ENCODE results near the gene MYLK. TPM values are rescaled to one million over a fixed set of nuclear protein-coding genes. Genes with fewer than 3 reads are reported as not detected.

Gene MYLK
- polyA plus RNA-seq, 3 donors = 0.35 to 1.3 (median 0.51) TPM

- Mint-ChIP-seq H3K4me3 (no peak overlapping the region), H3K36me3 (no peaks in the 10 kb centered on the region), H3K27ac (no peak overlapping the region), H3K27me3 (ENCODE audit: low read depth in 3 of 3) (peaks cover 0 to 6% (median 0%) of the 10 kb centered on the region in 3 donors), H3K9me3 (peaks cover 0 to 2% (median 0%) of the 10 kb centered on the region in 7 donors), H3K4me1 (peaks cover 3% of the 10 kb centered on the region)
- H4K20me1 ChIP-seq (ENCODE audit: insufficient read depth, low read length) = no peaks in the 10 kb centered on the region
- H3K79me2 ChIP-seq (ENCODE audit: insufficient read depth, low read length) = no peaks in the 10 kb centered on the region
- H2AFZ ChIP-seq (ENCODE audit: insufficient read depth, low read depth, low read length, poor library complexity, severe bottlenecking) = no peak overlapping the region
- WGBS (ENCODE audit: insufficient coverage) = 90% methylated on average over 2 of the region's 6 CpGs
- no peaks in the 10 kb centered on the region for H3K36me3 ChIP-seq (replicated peaks in 1 of 2; ENCODE audit: control insufficient read depth in 1 of 2, insufficient read depth in 2 of 2, low read length in 2 of 2)
- no peak overlapping the region for H3K27ac ChIP-seq (ENCODE audit: low read depth in 1 of 2, low read length in 2 of 2)
- H3K4me3 ChIP-seq (replicated peaks in 1 of 3; ENCODE audit: low read depth in 2 of 3, low read length in 3 of 3) = no peak overlapping the region
- no peak for DNase-seq
- H3K4me2 ChIP-seq (replicated peaks; ENCODE audit: extremely low read depth, low read length, poor library complexity, severe bottlenecking) = no peak overlapping the region
- no peaks in the 10 kb centered on the region for H3K27me3 ChIP-seq (ENCODE audit: control insufficient read depth in 2 of 2, insufficient read depth in 2 of 2, low read length in 2 of 2)
- H3K9me3 ChIP-seq (replicated peaks in 1 of 2; ENCODE audit: control insufficient read depth in 1 of 2, insufficient read depth in 1 of 2, low read length in 2 of 2) = no peaks in the 10 kb centered on the region
- H3K9ac ChIP-seq (ENCODE audit: insufficient read depth, low read length, poor library complexity, severe bottlenecking) = no peak overlapping the region
- intact Hi-C loops (cut with micrococcal nuclease) = no loop called here
- no peak for TF ChIP-seq CTCF (IDR thresholded peaks at IDR 0.05)
- no peaks in the 10 kb centered on the region for H3K4me1 ChIP-seq (ENCODE audit: control insufficient read depth in 1 of 2, insufficient read depth in 2 of 2, low read length in 2 of 2)
These were observed 103.5 kb downstream of the MYLK start for GRCh38 chr3:123780656-123781055.

- 93% methylated on average over 2 of the region's 10 CpGs for WGBS (ENCODE audit: insufficient coverage)
- no peak for DNase-seq
- peaks cover 0 to 6% (median 0%) of the 10 kb centered on the region in 3 donors for H3K27me3 Mint-ChIP-seq (ENCODE audit: low read depth in 3 of 3)
- peaks cover 3% of the 10 kb centered on the region for H3K4me1 Mint-ChIP-seq
- no peak overlapping the region for H2AFZ ChIP-seq (ENCODE audit: insufficient read depth, low read depth, low read length, poor library complexity, severe bottlenecking)
- TF ChIP-seq CTCF (IDR thresholded peaks at IDR 0.05) = no peak
- no peaks in the 10 kb centered on the region for H3K4me1 ChIP-seq (ENCODE audit: control insufficient read depth in 1 of 2, insufficient read depth in 2 of 2, low read length in 2 of 2)
- H3K4me2 ChIP-seq (replicated peaks; ENCODE audit: extremely low read depth, low read length, poor library complexity, severe bottlenecking) = no peak overlapping the region
- H3K9me3 ChIP-seq (replicated peaks in 1 of 2; ENCODE audit: control insufficient read depth in 1 of 2, insufficient read depth in 1 of 2, low read length in 2 of 2) = no peaks in the 10 kb centered on the region
- no peaks in the 10 kb centered on the region for H3K27me3 ChIP-seq (ENCODE audit: control insufficient read depth in 2 of 2, insufficient read depth in 2 of 2, low read length in 2 of 2)
- H3K36me3 ChIP-seq (replicated peaks in 1 of 2; ENCODE audit: control insufficient read depth in 1 of 2, insufficient read depth in 2 of 2, low read length in 2 of 2) = no peaks in the 10 kb centered on the region
- no peaks in the 10 kb centered on the region for H3K79me2 ChIP-seq (ENCODE audit: insufficient read depth, low read length)
- no peaks in the 10 kb centered on the region for H4K20me1 ChIP-seq (ENCODE audit: insufficient read depth, low read length)
- intact Hi-C loops (cut with micrococcal nuclease) = no loop called here
- no peaks in the 10 kb centered on the region for H3K36me3 Mint-ChIP-seq
- H3K27ac Mint-ChIP-seq = no peak overlapping the region
- peaks cover 0 to 2% (median 0%) of the 10 kb centered on the region in 7 donors for H3K9me3 Mint-ChIP-seq
- no peak overlapping the region for H3K9ac ChIP-seq (ENCODE audit: insufficient read depth, low read length, poor library complexity, severe bottlenecking)
- no peak overlapping the region for H3K4me3 ChIP-seq (replicated peaks in 1 of 3; ENCODE audit: low read depth in 2 of 3, low read length in 3 of 3)
- H3K27ac ChIP-seq (ENCODE audit: low read depth in 1 of 2, low read length in 2 of 2) = no peak overlapping the region
- H3K4me3 Mint-ChIP-seq = no peak overlapping the region
These were observed 104.4 kb downstream of the MYLK start for GRCh38 chr3:123779655-123780231.

Data from CD14-positive monocyte (primary cell).